ENCODE data around the gene NOLC1. TPM values are rescaled to one million over a fixed set of nuclear protein-coding genes. Genes with fewer than 3 reads are reported as not detected.

Gene NOLC1
- total and polyA plus RNA-seq, 10 of the 15 experiments (the other 5 are each of a cell fraction or from before 2014, with no cell fraction given): 91.7 to 244 (median 128) TPM

GRCh38 chr10:102196893-102197292, 44.7 kb downstream of the NOLC1 start (continued):
- TF ChIP-seq SKIL (IDR thresholded peaks at IDR 0.05; ENCODE audit: low read depth, poor library complexity, severe bottlenecking) (no peak), ELK1 (IDR thresholded peaks at IDR 0.05; ENCODE audit: low read depth, low read length) (no peak), ZSCAN29 (IDR thresholded peaks at IDR 0.05) (no peak), ZNF207 (IDR thresholded peaks at IDR 0.05; ENCODE audit: borderline replicate concordance) (no peak), WRNIP1 (IDR thresholded peaks at IDR 0.05; ENCODE audit: borderline replicate concordance, low read depth, low read length) (no peak), ZNF384 (IDR thresholded peaks at IDR 0.05; ENCODE audit: borderline replicate concordance, low read depth, low read length) (no peak), RFX5 (IDR thresholded peaks at IDR 0.05; ENCODE audit: low read depth, low read length) (no peak), PAX5 (IDR thresholded peaks at IDR 0.05; ENCODE audit: borderline replicate concordance, low read depth, low read length) (no peak), RUNX3 (IDR thresholded peaks at IDR 0.05; ENCODE audit: low read length) (peak; percentile 78; the same call in 1 of the 2 replicates), BCL11A (IDR thresholded peaks at IDR 0.05; ENCODE audit: low read depth, low read length) (peak; percentile 54; the same call in 1 of the 2 replicates), DPF2 (IDR thresholded peaks at IDR 0.05) (0 out of 2 replicates have a peak, but pooled peaks have one; percentile 39), MEF2B (IDR thresholded peaks at IDR 0.05; ENCODE audit: partially characterized antibody, poor library complexity, severe bottlenecking) (no peak), NFYB (IDR thresholded peaks at IDR 0.05; ENCODE audit: insufficient read depth, low read depth, low read length) (no peak), BRCA1 (IDR thresholded peaks at IDR 0.05; ENCODE audit: low read depth, low read length) (no peak), SMAD5 (IDR thresholded peaks at IDR 0.05; ENCODE audit: low read depth) (no peak), POU2F2 (IDR thresholded peaks at IDR 0.05; ENCODE audit: borderline replicate concordance, low read depth, low read length) (peak; percentile 74; the same call in 1 of the 3 replicates), CREM (IDR thresholded peaks at IDR 0.05; ENCODE audit: low read depth) (no peak), ATF3 (IDR thresholded peaks at IDR 0.05; ENCODE audit: borderline replicate concordance, extremely low read depth, low read depth, low read length) (no peak), CBFB (IDR thresholded peaks at IDR 0.05; ENCODE audit: low read depth) (0 out of 2 replicates have a peak, but pooled peaks have one; percentile 23)
- TF ChIP-seq, protein P1, sequence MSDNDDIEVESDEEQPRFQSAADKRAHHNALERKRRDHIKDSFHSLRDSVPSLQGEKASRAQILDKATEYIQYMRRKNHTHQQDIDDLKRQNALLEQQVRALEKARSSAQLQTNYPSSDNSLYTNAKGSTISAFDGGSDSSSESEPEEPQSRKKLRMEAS (IDR thresholded peaks at IDR 0.05; ENCODE audit: low read depth, low read length): no peak
- TF ChIP-seq, protein P2, sequence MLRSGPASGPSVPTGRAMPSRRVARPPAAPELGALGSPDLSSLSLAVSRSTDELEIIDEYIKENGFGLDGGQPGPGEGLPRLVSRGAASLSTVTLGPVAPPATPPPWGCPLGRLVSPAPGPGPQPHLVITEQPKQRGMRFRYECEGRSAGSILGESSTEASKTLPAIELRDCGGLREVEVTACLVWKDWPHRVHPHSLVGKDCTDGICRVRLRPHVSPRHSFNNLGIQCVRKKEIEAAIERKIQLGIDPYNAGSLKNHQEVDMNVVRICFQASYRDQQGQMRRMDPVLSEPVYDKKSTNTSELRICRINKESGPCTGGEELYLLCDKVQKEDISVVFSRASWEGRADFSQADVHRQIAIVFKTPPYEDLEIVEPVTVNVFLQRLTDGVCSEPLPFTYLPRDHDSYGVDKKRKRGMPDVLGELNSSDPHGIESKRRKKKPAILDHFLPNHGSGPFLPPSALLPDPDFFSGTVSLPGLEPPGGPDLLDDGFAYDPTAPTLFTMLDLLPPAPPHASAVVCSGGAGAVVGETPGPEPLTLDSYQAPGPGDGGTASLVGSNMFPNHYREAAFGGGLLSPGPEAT (IDR thresholded peaks at IDR 0.05; ENCODE audit: low read depth): peak; percentile 33; the same call in 1 of the 2 replicates
- TF ChIP-seq, protein P3, sequence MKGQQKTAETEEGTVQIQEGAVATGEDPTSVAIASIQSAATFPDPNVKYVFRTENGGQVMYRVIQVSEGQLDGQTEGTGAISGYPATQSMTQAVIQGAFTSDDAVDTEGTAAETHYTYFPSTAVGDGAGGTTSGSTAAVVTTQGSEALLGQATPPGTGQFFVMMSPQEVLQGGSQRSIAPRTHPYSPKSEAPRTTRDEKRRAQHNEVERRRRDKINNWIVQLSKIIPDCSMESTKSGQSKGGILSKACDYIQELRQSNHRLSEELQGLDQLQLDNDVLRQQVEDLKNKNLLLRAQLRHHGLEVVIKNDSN (IDR thresholded peaks at IDR 0.05; ENCODE audit: borderline replicate concordance, extremely low read length, insufficient read depth, low read depth, low read length): no peak
